Left ventricle myocardium inferior (tissue), 1 donor: ENCODE measurements around the gene RAP1GAP2. TPM values are rescaled to one million over a fixed set of nuclear protein-coding genes. Genes with fewer than 3 reads are reported as not detected.

Source experiments
- DNase-seq: peaks from one replicate; pipeline ENCODE4 v3.0.0-alpha.2; 2020
- H3K27ac ChIP-seq: fragments of 200-600 bp; replicated peaks from 2 replicates; pipeline ENCODE4 v1.8.0; 2021
- H3K27me3 ChIP-seq: fragments of 200-600 bp; 2 replicates; pipeline ENCODE4 v1.8.0; 2021; ENCODE audit warnings: low read depth
- H3K36me3 ChIP-seq: fragments of 200-600 bp; 2 replicates; pipeline ENCODE4 v1.8.0; 2021
- H3K4me1 ChIP-seq: fragments of 200-600 bp; 2 replicates; pipeline ENCODE4 v1.8.0; 2021
- H3K4me3 ChIP-seq: fragments of 200-600 bp; 2 replicates; pipeline ENCODE4 v1.8.0; 2021; ENCODE audit warnings: mild to moderate bottlenecking, moderate library complexity
- H3K9me3 ChIP-seq: fragments of 200-600 bp; replicated peaks from 2 replicates; pipeline ENCODE4 v1.8.0; 2021
- intact Hi-C: fragments of 100-400 bp; cut with micrococcal nuclease; formaldehyde crosslinking; loops from one replicate; pipeline ENCODE4 v1.11.0; 2022
- total RNA-seq: library from RNA; stranded (reverse); fragmentation: NEBNext Ultra II Directional; extraction: Animal tissue kit (Norgen Biotek cat#: 25700); gene quantifications from one replicate; pipeline ENCODE4 v1.2.1, GENCODE V29; 2021
- TF ChIP-seq, protein P1 (sequence below): fragments of 200-600 bp; IDR thresholded peaks from 2 replicates; pipeline ENCODE4 v1.8.0; 2021; ENCODE audit warnings: antibody characterized with exemption, mild to moderate bottlenecking, borderline replicate concordance
- donor health status: DM: no; HTN: yes; CAD: no; lungs with severe emphysema.

RAP1GAP2 gene
- total RNA-seq, 1 donor from 2014 or later: 63.8 TPM

DNA sequence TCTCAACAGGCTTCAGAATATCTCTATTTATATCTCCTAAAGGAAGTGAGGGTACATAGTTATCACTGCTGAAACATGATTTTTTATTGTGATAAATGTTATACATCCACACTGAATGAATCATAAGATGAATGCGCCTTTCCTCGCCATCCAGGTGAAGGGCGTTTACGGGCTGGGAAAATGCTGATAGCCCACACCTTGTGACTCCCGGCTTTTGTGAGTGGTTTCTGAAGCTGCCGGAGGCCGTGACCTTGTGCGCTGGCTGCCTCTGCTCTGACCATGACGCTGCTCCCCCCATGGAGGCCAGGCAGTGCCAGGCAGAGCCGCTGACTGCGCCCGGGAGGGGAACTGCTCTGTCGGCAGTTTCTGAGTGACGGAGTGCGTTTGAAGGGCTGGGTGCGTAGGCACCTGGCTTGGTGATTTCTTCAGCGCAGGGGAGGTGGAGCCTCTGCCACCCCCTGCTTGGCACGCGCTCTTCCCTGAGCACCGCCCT is 97.2 kb downstream of the RAP1GAP2 start:
- no peak overlapping the region for H3K27ac ChIP-seq
- no peaks in the 10 kb centered on the region for H3K36me3 ChIP-seq
- H3K9me3 ChIP-seq: no peaks in the 10 kb centered on the region
- TF ChIP-seq, protein P1, sequence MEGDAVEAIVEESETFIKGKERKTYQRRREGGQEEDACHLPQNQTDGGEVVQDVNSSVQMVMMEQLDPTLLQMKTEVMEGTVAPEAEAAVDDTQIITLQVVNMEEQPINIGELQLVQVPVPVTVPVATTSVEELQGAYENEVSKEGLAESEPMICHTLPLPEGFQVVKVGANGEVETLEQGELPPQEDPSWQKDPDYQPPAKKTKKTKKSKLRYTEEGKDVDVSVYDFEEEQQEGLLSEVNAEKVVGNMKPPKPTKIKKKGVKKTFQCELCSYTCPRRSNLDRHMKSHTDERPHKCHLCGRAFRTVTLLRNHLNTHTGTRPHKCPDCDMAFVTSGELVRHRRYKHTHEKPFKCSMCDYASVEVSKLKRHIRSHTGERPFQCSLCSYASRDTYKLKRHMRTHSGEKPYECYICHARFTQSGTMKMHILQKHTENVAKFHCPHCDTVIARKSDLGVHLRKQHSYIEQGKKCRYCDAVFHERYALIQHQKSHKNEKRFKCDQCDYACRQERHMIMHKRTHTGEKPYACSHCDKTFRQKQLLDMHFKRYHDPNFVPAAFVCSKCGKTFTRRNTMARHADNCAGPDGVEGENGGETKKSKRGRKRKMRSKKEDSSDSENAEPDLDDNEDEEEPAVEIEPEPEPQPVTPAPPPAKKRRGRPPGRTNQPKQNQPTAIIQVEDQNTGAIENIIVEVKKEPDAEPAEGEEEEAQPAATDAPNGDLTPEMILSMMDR: no peak
- H3K27me3 ChIP-seq: no peaks in the 10 kb centered on the region
- no peak overlapping the region for H3K4me3 ChIP-seq
- peaks cover 12% of the 10 kb centered on the region for H3K4me1 ChIP-seq
- DNase-seq: no peak
- intact Hi-C loops: no loop called here

DNA sequence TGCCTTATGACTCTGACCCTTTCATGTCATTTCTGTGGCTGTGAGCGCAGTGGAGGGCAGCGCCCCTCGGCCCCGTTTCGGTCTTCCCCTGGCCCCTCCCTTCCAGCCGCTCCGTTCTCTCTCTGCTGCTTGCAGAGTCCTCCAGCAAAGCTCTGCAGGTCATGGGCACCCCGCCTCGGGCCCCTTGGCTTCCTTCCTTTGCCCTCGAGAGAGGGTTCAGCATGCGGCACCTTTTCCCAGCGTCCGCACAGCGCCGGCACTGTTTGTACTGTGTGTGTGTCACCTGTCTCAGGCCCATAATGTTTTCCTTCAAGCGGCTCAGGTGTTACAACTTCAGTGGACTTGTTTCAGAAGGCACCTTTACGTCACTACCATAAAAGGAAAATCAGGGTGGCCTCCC is 98.5 kb downstream of the RAP1GAP2 start:
- no peak overlapping the region for H3K4me3 ChIP-seq
- no peaks in the 10 kb centered on the region for H3K27me3 ChIP-seq
- no peaks in the 10 kb centered on the region for H3K9me3 ChIP-seq
- no peak overlapping the region for H3K27ac ChIP-seq
- TF ChIP-seq, protein P1: no peak
- no peak for DNase-seq
- peaks cover 8% of the 10 kb centered on the region for H3K4me1 ChIP-seq
- intact Hi-C loops: no loop called here
- no peaks in the 10 kb centered on the region for H3K36me3 ChIP-seq

DNA sequence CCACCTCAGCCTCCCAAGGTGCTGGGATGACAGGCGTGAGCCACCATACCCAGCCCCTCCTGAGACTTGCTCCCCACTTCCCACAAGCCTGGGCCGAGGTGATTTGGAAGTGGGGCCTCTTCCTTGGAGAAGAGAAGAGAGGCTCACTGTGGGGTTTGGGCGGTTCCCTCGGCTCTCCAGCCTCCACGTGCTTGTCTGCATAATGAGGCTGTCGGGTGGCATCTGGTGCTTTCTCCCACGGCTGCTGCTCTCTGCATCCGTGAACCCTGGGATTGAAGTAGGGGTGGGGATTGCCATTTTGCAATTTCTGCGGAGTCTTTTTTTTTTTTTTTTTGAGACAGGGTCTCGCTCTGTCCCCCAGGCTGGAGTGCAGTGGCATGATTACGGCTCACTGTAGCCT is 101.4 kb downstream of the RAP1GAP2 start:
- peaks cover 16% of the 10 kb centered on the region for H3K4me1 ChIP-seq
- TF ChIP-seq, protein P1: no peak
- H3K36me3 ChIP-seq: no peaks in the 10 kb centered on the region
- H3K4me3 ChIP-seq: no peak overlapping the region
- H3K27ac ChIP-seq: no peak overlapping the region
- no peaks in the 10 kb centered on the region for H3K27me3 ChIP-seq
- intact Hi-C loops: no loop called here
- no peaks in the 10 kb centered on the region for H3K9me3 ChIP-seq
- DNase-seq: no peak

DNA sequence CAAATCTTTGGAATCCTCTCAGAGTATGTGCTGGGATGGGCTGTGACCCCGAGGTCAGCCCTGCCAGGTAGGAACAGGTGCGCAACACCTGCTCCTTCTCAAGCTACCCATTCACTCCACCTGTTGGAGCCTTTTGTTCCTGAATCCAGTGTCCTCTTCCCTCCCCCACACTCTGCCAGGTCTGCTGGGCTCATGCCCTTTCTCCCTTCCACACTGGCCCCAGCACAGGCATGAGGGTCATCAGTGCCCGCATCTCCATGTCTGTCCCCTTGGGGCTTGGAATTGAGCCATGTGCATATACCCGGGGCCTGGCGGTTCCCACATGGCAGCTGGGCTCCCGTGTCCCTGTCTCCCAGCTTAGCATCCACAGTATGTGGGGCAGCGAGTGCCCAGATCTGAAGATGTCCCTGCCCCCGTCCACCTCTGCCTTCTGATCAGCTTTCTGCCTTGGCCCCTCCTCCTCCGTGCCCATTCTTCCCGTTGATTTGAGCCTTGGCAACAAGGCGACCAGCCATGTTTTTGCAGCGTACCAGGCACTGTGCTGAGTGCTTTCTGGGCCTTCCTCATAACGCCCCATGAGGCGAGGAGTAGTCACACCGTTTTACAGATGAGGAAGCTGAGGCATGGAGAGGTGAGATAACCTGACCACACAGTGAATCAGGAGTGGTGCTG is 102.2 kb downstream of the RAP1GAP2 start:
- Histone ChIP-seq H3K36me3 (no peaks in the 10 kb centered on the region), H3K4me3 (no peak overlapping the region), H3K4me1 (peaks cover 23% of the 10 kb centered on the region), H3K27me3 (no peaks in the 10 kb centered on the region), H3K9me3 (no peaks in the 10 kb centered on the region), H3K27ac (no peak overlapping the region)
- no peak for DNase-seq
- TF ChIP-seq, protein P1: no peak
- intact Hi-C loops: no loop called here

DNA sequence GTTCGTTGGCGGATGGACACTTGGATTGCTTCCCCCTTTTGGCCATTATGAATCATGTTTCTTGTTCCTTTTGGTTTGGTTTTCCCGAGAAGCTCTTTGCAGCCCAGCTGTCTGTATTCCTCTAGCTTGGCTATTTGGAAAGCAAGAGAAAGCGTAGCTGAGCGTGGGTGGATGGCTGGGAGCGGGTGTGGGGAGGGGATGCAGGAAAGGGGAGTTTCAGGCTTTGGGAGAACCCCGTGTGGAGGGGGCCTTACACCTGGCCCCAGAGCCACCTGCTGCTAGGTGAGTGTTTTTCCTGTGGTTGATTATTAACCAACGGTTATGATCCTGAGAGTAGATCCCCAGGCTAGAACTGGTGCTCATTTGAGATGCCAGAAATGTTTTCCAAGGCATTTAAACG is 103.7 kb downstream of the RAP1GAP2 start:
- no peak for DNase-seq
- intact Hi-C loops: no loop called here
- Histone ChIP-seq H3K9me3 (no peaks in the 10 kb centered on the region), H3K4me1 (peaks cover 36% of the 10 kb centered on the region), H3K4me3 (no peak overlapping the region), H3K27me3 (no peaks in the 10 kb centered on the region), H3K36me3 (no peaks in the 10 kb centered on the region), H3K27ac (no peak overlapping the region)
- TF ChIP-seq, protein P1: no peak
